CD14-positive monocyte (primary cell): Measurements from ENCODE around the gene ROR1. TPM values are rescaled to one million over a fixed set of nuclear protein-coding genes. Genes with fewer than 3 reads are reported as not detected.

Source experiments
- DNase-seq, 3 donors: peaks; one replicate each; pipeline ENCODE4 v3.0.0-alpha.2; 2011 to 2022
- H2AFZ ChIP-seq: 2 replicates; pipeline ENCODE4 v1.6.0; 2012; ENCODE audit warnings: mild to moderate bottlenecking, low read depth, low read length, inconsistent platforms; ENCODE audit not compliant: insufficient read depth, poor library complexity, severe bottlenecking
- H3K27ac ChIP-seq, 2 donors: 1 replicate in 1 of 2; 2 replicates in 1 of 2; pipeline ENCODE4 v1.5.1; 2012 to 2013; ENCODE audit warnings: low read length in 2 of 2, control low read depth in 1 of 2, inconsistent platforms in 1 of 2, low read depth in 1 of 2, mild to moderate bottlenecking in 1 of 2
- H3K27me3 ChIP-seq, 2 donors: one replicate each; pipeline versions ENCODE4 v1.6.0 to v1.6.1; 2011 to 2013; ENCODE audit warnings: low read length in 2 of 2; ENCODE audit not compliant: control insufficient read depth in 2 of 2, insufficient read depth in 2 of 2
- H3K36me3 ChIP-seq, 2 donors: replicated peaks in 1 of 2; 1 replicate in 1 of 2; 2 replicates in 1 of 2; pipeline versions ENCODE4 v1.5.1 to v1.6.1; 2012 to 2013; ENCODE audit warnings: low read length in 2 of 2, control low read depth in 1 of 2, inconsistent platforms in 1 of 2, mild to moderate bottlenecking in 1 of 2; ENCODE audit not compliant: insufficient read depth in 2 of 2, control insufficient read depth in 1 of 2
- H3K4me1 ChIP-seq, 2 donors: 1 replicate in 1 of 2; 2 replicates in 1 of 2; pipeline versions ENCODE4 v1.5.1 to v1.6.1; 2012 to 2013; ENCODE audit warnings: low read length in 2 of 2, control low read depth in 1 of 2, inconsistent platforms in 1 of 2, mild to moderate bottlenecking in 1 of 2, moderate library complexity in 1 of 2; ENCODE audit not compliant: insufficient read depth in 2 of 2, control insufficient read depth in 1 of 2
- H3K4me2 ChIP-seq: replicated peaks from 2 replicates; pipeline ENCODE3; 2012; ENCODE audit warnings: low read length, moderate library complexity, mild to moderate bottlenecking; ENCODE audit not compliant: poor library complexity, severe bottlenecking; ENCODE audit errors: extremely low read depth
- H3K4me3 ChIP-seq, 3 experiments: fragments of 200-600 bp in 1 of 3; sonication (generic) in 1 of 3; replicated peaks in 1 of 3; 1 replicate in 2 of 3; 2 replicates in 1 of 3; pipeline ENCODE4 v1.5.1; 2011 to 2013; ENCODE audit warnings: low read length in 3 of 3, mild to moderate bottlenecking in 3 of 3, control low read depth in 2 of 3, low read depth in 2 of 3, inconsistent platforms in 1 of 3, moderate library complexity in 1 of 3
- H3K79me2 ChIP-seq: 2 replicates; pipeline ENCODE4 v1.6.0; 2012; ENCODE audit warnings: mild to moderate bottlenecking, control low read depth, inconsistent platforms, low read length, moderate library complexity; ENCODE audit not compliant: insufficient read depth
- H3K9ac ChIP-seq: 2 replicates; pipeline ENCODE4 v1.6.0; 2017; ENCODE audit warnings: low read length, mild to moderate bottlenecking; ENCODE audit not compliant: insufficient read depth, poor library complexity, severe bottlenecking
- H3K9me3 ChIP-seq, 2 donors: replicated peaks in 1 of 2; 1 replicate in 1 of 2; 2 replicates in 1 of 2; pipeline versions ENCODE4 v1.5.1 to v1.6.1; 2012 to 2013; ENCODE audit warnings: low read length in 2 of 2, control low read depth in 1 of 2; ENCODE audit not compliant: control insufficient read depth in 1 of 2, insufficient read depth in 1 of 2
- H4K20me1 ChIP-seq: 2 replicates; pipeline ENCODE4 v1.6.0; 2012; ENCODE audit warnings: mild to moderate bottlenecking, low read length, control low read depth, moderate library complexity; ENCODE audit not compliant: insufficient read depth
- H3K27ac Mint-ChIP-seq, 7 donors: one replicate each; pipeline ENCODE4 v1.8.0; 2020; ENCODE audit warnings: mild to moderate bottlenecking in 7 of 7, mixed read lengths in 7 of 7, moderate library complexity in 6 of 7, inconsistent platforms in 2 of 7
- H3K27me3 Mint-ChIP-seq, 3 donors: one replicate each; pipeline ENCODE4 v1.8.0; 2021 to 2022; ENCODE audit warnings: low read depth in 3 of 3, mild to moderate bottlenecking in 3 of 3, mixed read lengths in 3 of 3, moderate library complexity in 3 of 3, inconsistent platforms in 1 of 3
- H3K36me3 Mint-ChIP-seq, 2 donors: one replicate each; pipeline ENCODE4 v1.8.0; 2020; ENCODE audit warnings: mixed read lengths in 2 of 2, inconsistent platforms in 1 of 2, mild to moderate bottlenecking in 1 of 2
- H3K4me1 Mint-ChIP-seq: one replicate; pipeline ENCODE4 v1.8.0; 2020; ENCODE audit warnings: mild to moderate bottlenecking, mixed read lengths
- H3K4me3 Mint-ChIP-seq, 2 donors: one replicate each; pipeline ENCODE4 v1.8.0; 2020; ENCODE audit warnings: mild to moderate bottlenecking in 2 of 2, mixed read lengths in 2 of 2, moderate library complexity in 1 of 2
- H3K9me3 Mint-ChIP-seq, 7 donors: one replicate each; pipeline ENCODE4 v1.8.0; 2020 to 2022; ENCODE audit warnings: mixed read lengths in 7 of 7, mild to moderate bottlenecking in 6 of 7, moderate library complexity in 6 of 7, inconsistent platforms in 2 of 7
- WGBS: methylation state at CpG from one replicate; pipeline ENCODE4 v1.1.5; 2013; ENCODE audit warnings: missing lambda C conversion rate; ENCODE audit not compliant: insufficient coverage; 5-methylcytosine and 5-hydroxymethylcytosine counted together
- intact Hi-C, 2 donors: fragments of 100-400 bp; cut with micrococcal nuclease; formaldehyde crosslinking; loops; one replicate each; pipeline versions ENCODE4 v1.15.0 to v1.15.1; 2023
- polyA plus RNA-seq, 3 donors: library from polyadenylated mRNA; depleted of rRNA in 1 of 3; unstranded in 2 of 3; stranded (reverse) in 1 of 3; fragments of 300-500 nt in 2 of 3; fragments of >200 nt in 1 of 3; fragmentation: Illumina TruSeq in 2 of 3; gene quantifications; 1 replicate in 2 of 3; 2 replicates in 1 of 3; pipeline ENCODE4 v1.2.3, GENCODE V29; 2012 to 2021
- TF ChIP-seq, protein P1 (sequence below): fragments of 200-600 bp; IDR thresholded peaks from one replicate; pipeline ENCODE4 v1.8.0; 2022; ENCODE audit warnings: antibody characterized with exemption, mild to moderate bottlenecking

The ROR1 gene
- polyA plus RNA-seq, 3 donors: not detected

DNA sequence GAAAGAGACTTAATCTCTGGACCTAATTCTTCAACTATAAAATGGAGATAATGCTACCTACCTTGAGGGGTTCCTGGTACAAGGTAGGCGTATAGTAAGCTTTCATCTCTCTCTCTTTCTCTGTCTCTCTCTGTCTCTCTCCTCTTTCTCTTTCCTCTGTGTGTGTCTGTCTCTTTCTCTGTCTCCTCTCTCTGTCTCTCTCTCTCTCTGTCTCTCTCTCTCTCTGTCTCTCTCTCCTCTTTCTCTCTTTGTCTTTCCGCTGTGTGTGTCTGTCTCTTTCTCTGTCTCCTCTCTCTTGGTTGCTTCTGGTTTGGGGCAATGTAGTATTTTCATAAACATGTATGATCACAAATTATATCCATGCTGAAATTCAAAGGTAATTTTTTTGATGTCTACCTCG, 353.5 kb downstream of the ROR1 start:
- no peak overlapping the region for H3K4me2 ChIP-seq
- no peaks in the 10 kb centered on the region for H3K36me3 Mint-ChIP-seq
- H3K27me3 ChIP-seq: no peaks in the 10 kb centered on the region
- intact Hi-C loops: no loop called here
- H3K27me3 Mint-ChIP-seq: peaks cover 0 to 4% (median 2%) of the 10 kb centered on the region in 3 donors
- TF ChIP-seq, protein P1, sequence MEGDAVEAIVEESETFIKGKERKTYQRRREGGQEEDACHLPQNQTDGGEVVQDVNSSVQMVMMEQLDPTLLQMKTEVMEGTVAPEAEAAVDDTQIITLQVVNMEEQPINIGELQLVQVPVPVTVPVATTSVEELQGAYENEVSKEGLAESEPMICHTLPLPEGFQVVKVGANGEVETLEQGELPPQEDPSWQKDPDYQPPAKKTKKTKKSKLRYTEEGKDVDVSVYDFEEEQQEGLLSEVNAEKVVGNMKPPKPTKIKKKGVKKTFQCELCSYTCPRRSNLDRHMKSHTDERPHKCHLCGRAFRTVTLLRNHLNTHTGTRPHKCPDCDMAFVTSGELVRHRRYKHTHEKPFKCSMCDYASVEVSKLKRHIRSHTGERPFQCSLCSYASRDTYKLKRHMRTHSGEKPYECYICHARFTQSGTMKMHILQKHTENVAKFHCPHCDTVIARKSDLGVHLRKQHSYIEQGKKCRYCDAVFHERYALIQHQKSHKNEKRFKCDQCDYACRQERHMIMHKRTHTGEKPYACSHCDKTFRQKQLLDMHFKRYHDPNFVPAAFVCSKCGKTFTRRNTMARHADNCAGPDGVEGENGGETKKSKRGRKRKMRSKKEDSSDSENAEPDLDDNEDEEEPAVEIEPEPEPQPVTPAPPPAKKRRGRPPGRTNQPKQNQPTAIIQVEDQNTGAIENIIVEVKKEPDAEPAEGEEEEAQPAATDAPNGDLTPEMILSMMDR: no peak
- no peaks in the 10 kb centered on the region for H3K9me3 Mint-ChIP-seq
- no CpG with 5 or more reads among the region's 3 CpGs for WGBS
- H3K27ac ChIP-seq: no peak overlapping the region
- DNase-seq: no peak
- H3K9me3 ChIP-seq: no peaks in the 10 kb centered on the region
- H3K4me1 Mint-ChIP-seq: no peaks in the 10 kb centered on the region
- H3K4me3 ChIP-seq: no peak overlapping the region
- H3K4me1 ChIP-seq: no peaks in the 10 kb centered on the region
- no peak overlapping the region for H3K27ac Mint-ChIP-seq
- H3K4me3 Mint-ChIP-seq: no peak overlapping the region
- H3K79me2 ChIP-seq: no peaks in the 10 kb centered on the region
- H2AFZ ChIP-seq: no peak overlapping the region
- H3K36me3 ChIP-seq: no peaks in the 10 kb centered on the region
- no peaks in the 10 kb centered on the region for H4K20me1 ChIP-seq
- H3K9ac ChIP-seq: no peak overlapping the region

DNA sequence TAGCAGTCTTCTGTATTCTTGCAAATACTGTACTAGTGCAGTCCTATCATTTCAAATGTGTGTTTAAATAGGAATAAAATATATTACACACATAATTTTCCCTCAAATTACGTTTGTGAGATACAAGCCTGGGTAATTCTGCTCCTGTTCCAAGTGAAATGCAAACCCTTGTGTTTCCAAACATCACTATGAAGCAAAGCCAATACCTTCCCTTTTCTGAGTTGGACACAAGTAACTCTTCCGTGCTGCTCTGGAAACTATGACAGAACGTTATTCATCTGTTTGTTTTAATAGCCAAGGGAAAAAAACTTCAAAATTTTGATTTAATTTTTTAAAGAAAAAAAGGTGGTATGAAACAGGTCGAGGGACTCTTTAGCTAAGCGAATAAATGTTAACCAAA, 355.9 kb downstream of the ROR1 start:
- Histone ChIP-seq H3K4me3 (no peak overlapping the region), H3K79me2 (no peaks in the 10 kb centered on the region), H3K9ac (no peak overlapping the region), H4K20me1 (no peaks in the 10 kb centered on the region), H3K27ac (no peak overlapping the region), H3K4me1 (no peaks in the 10 kb centered on the region), H3K27me3 (no peaks in the 10 kb centered on the region), H3K4me2 (no peak overlapping the region), H3K9me3 (no peaks in the 10 kb centered on the region), H2AFZ (no peak overlapping the region), H3K36me3 (no peaks in the 10 kb centered on the region)
- Mint-ChIP-seq H3K27me3 (peaks cover 0 to 6% (median 4%) of the 10 kb centered on the region in 3 donors), H3K36me3 (no peaks in the 10 kb centered on the region), H3K4me1 (no peaks in the 10 kb centered on the region), H3K4me3 (no peak overlapping the region), H3K27ac (no peak overlapping the region), H3K9me3 (peaks cover 0 to 2% (median 0%) of the 10 kb centered on the region in 7 donors)
- TF ChIP-seq, protein P1: no peak
- intact Hi-C loops: no loop called here
- WGBS: 100% methylated on average over 1 of the region's 5 CpGs
- DNase-seq: no peak
